ENCODE data around the gene ALX3. TPM values are rescaled to one million over a fixed set of nuclear protein-coding genes. Genes with fewer than 3 reads are reported as not detected.

The ALX3 gene
- total and polyA plus RNA-seq, 2 of the 8 experiments (the other 6 are each of a cell fraction or from before 2014, with no cell fraction given) = 0.20 TPM; not detected in 1

DNA sequence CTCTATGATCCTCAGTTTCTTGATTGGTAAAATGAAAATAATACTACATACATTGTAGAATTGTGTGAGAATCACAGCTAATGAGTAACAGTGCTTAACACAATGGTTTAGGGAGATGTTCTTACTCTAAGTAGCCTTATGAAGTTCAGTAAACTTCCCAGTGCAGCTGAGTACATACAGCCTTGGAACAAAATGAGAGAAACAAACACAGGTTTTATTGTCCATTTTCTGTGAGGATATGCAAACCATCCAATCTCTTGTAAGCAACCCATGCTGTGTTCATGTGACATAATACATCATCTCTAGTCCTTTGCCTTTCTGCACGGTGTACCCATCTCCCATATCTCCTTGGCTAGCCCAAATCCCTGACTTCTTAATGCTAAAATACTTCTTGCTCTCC lies 50.7 kb downstream of the ALX3 start:
- peaks cover 0 to 2% of the 10 kb centered on the region in 2 experiments for H4K20me1 ChIP-seq (replicated peaks in 1 of 2; ENCODE audit: control insufficient read depth in 1 of 2, insufficient read depth in 2 of 2, low read length in 2 of 2)
- peaks cover 34 to 97% (median 82%) of the 10 kb centered on the region in 4 experiments for H3K36me3 ChIP-seq (ENCODE audit: control insufficient read depth in 2 of 4, insufficient read depth in 4 of 4, low read length in 3 of 4)
- no peak overlapping the region for H4K91ac ChIP-seq (replicated peaks; ENCODE audit: insufficient read length, low read length)
- no peak overlapping the region for H3K14ac ChIP-seq (ENCODE audit: insufficient read length)
- no peak overlapping the region for H4K5ac ChIP-seq (ENCODE audit: insufficient read length, low read depth, low read length)
- 80% methylated on average over 1 of the region's 1 CpG; no CpG with 5 or more reads in 1 of the 2 experiments for WGBS, 2 experiments (ENCODE audit: extremely low coverage in 1 of 2, insufficient coverage in 1 of 2, insufficient read length in 1 of 2, insufficient replicate concordance in 2 of 2, low coverage in 1 of 2, low lambda C conversion rate in 2 of 2, missing lambda C conversion rate in 1 of 2)
- no peak overlapping the region for H2BK120ac ChIP-seq (replicated peaks; ENCODE audit: low read depth, low read length)
- no peaks in the 10 kb centered on the region for H3K79me2 ChIP-seq (ENCODE audit: control insufficient read depth in 1 of 2, insufficient read depth in 2 of 2, low read length in 2 of 2)
- H4K8ac ChIP-seq (ENCODE audit: extremely low read depth, insufficient read depth, low read length) = no peak overlapping the region
- H3K79me1 ChIP-seq (ENCODE audit: low read depth, low read length) = no peaks in the 10 kb centered on the region
- no peaks in the 10 kb centered on the region for H3K23me2 ChIP-seq (ENCODE audit: low read depth, low read length)
- H2BK20ac ChIP-seq (ENCODE audit: low read length) = no peak overlapping the region
- H3K27ac ChIP-seq (ENCODE audit: low read depth, low read length) = no peak overlapping the region
- H3K9me3 ChIP-seq (ENCODE audit: insufficient read depth in 2 of 2, low read depth in 1 of 2, low read length in 1 of 2) = no peaks in the 10 kb centered on the region
- H2AFZ ChIP-seq (ENCODE audit: low read length) = no peak overlapping the region
- DNase-seq (ENCODE audit: low read depth in 1 of 2, low spot score in 2 of 2) (no peak), FAIRE-seq (no peak)
- ChIA-PET CTCF (ENCODE audit: partially characterized antibody) (interaction anchor here (1.0 to 2.2 kb wide), 6 partner anchors 9 to 97 kb away, joined by 3 to 9 read pairs (median 5); partner anchors contain the start of gene AHCYL1), POLR2A (ENCODE audit: partially characterized antibody) (interaction anchor here (1.2 to 1.6 kb wide), 4 partner anchors 10 to 16 kb away, joined by 5 to 6 read pairs (median 6); no protein-coding TSS in a partner anchor)
- H3K4ac ChIP-seq (replicated peaks; ENCODE audit: insufficient read length, low read depth, low read length) = no peak overlapping the region
- no peak for TF ChIP-seq SP4 (IDR thresholded peaks at IDR 0.05; ENCODE audit: low read length)
- no peak for TF ChIP-seq CBX8 (IDR thresholded peaks at IDR 0.05; ENCODE audit: borderline replicate concordance, low read depth, low read length)
- no peak for TF ChIP-seq RNF2 (IDR thresholded peaks at IDR 0.05; ENCODE audit: borderline replicate concordance, low read depth, low read length, missing control alignments, poor library complexity, severe bottlenecking)
- TF ChIP-seq TCF12 (IDR thresholded peaks at IDR 0.05; ENCODE audit: low read depth, low read length) = no peak
- no peak for TF ChIP-seq RXRA (IDR thresholded peaks at IDR 0.05; ENCODE audit: insufficient read depth, low read depth, low read length)
- TF ChIP-seq TBP (IDR thresholded peaks at IDR 0.05; ENCODE audit: low read depth, low read length) = no peak
- TF ChIP-seq EZH2 (IDR thresholded peaks at IDR 0.05; ENCODE audit: low read depth, low read length, severe bottlenecking) = no peak
- H3K4me2 ChIP-seq (ENCODE audit: insufficient read depth in 1 of 2, low read depth in 2 of 2, low read length in 2 of 2) = no peak overlapping the region
- H3K9ac ChIP-seq (replicated peaks in 1 of 4; ENCODE audit: extremely low read depth in 1 of 4, low read depth in 3 of 4, low read length in 3 of 4) = no peak overlapping the region
- H2BK12ac ChIP-seq (ENCODE audit: low read depth, low read length) = no peak overlapping the region
- H2AK5ac ChIP-seq (ENCODE audit: low read depth, low read length) = no peak overlapping the region
- no peak overlapping the region for H2BK15ac ChIP-seq (ENCODE audit: low read length)
- no peaks in the 10 kb centered on the region for H3K4me1 ChIP-seq (replicated peaks in 1 of 4; ENCODE audit: control insufficient read depth in 3 of 4, insufficient read depth in 4 of 4, low read length in 3 of 4)
- no peak overlapping the region for H3K23ac ChIP-seq (ENCODE audit: insufficient read length)
- H3K4me3 ChIP-seq (ENCODE audit: extremely low read depth in 1 of 4, insufficient read depth in 2 of 4, low read depth in 3 of 4, low read length in 4 of 4) = no peak overlapping the region
- no peak overlapping the region for H2BK5ac ChIP-seq (ENCODE audit: low read depth, low read length)
- H3K56ac ChIP-seq (replicated peaks; ENCODE audit: insufficient read length, low read depth, low read length) = no peak overlapping the region
- no peak overlapping the region for H3K18ac ChIP-seq (ENCODE audit: extremely low read depth, low read length)
- H3K27me3 ChIP-seq (replicated peaks in 1 of 4; ENCODE audit: control insufficient read depth in 3 of 4, extremely low read depth in 1 of 4, insufficient read depth in 3 of 4, low read length in 3 of 4) = no peaks in the 10 kb centered on the region

All from H1 (cell line).